Body of pancreas (tissue), 4 donors: Measurements from ENCODE around the gene HSPA12A.

ENCODE experiments used
- POLR2A ChIP-seq, 3 donors: fragments of 450-650 bp; IDR thresholded peaks; one replicate each; pipeline ENCODE4 v1.6.1; 2016; ENCODE audit warnings: antibody characterized with exemption in 3 of 3, mild to moderate bottlenecking in 2 of 3
- TF ChIP-seq, protein P1 (sequence below), 7 experiments: fragments of 450-650 bp in 4 of 7; fragments of 200-600 bp in 3 of 7; sonication (generic) in 3 of 7; IDR thresholded peaks; one replicate each; pipeline ENCODE4 v1.5.1; 2016 to 2019; ENCODE audit warnings: antibody characterized with exemption in 7 of 7

DNA sequence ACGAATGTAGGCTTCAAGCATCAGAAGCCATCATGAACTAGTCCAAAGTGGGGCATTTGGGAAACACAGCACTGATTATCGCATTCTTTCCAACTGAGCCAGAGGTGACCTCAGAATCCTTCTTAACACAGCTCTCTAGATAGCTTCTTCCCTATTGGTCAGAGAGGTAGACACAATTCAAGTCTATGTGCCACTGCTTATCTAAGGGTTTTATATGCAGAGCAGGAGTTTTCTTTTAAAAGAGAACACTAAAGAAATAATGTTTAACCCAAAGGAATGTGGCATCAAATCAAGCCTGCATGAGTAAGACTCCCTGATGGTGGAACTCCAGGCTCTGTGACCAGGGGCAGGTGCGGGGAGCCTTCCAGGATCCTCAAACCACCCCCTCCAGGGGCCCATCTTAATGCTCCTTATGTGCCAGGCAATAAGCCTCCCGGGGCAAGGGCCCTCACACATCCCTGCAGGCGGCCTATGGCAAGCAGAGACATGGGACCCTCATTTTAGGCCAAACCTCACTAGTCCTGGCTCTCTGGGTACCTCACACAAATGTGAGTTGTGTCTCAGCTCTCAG is 13.8 kb downstream of the HSPA12A start:
- no peak for TF ChIP-seq POLR2A (IDR thresholded peaks at IDR 0.05)
- TF ChIP-seq, protein P1, sequence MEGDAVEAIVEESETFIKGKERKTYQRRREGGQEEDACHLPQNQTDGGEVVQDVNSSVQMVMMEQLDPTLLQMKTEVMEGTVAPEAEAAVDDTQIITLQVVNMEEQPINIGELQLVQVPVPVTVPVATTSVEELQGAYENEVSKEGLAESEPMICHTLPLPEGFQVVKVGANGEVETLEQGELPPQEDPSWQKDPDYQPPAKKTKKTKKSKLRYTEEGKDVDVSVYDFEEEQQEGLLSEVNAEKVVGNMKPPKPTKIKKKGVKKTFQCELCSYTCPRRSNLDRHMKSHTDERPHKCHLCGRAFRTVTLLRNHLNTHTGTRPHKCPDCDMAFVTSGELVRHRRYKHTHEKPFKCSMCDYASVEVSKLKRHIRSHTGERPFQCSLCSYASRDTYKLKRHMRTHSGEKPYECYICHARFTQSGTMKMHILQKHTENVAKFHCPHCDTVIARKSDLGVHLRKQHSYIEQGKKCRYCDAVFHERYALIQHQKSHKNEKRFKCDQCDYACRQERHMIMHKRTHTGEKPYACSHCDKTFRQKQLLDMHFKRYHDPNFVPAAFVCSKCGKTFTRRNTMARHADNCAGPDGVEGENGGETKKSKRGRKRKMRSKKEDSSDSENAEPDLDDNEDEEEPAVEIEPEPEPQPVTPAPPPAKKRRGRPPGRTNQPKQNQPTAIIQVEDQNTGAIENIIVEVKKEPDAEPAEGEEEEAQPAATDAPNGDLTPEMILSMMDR (IDR thresholded peaks at IDR 0.05), result no peak
